ENCODE results near the gene PCBP2.

The PCBP2 gene

DNA sequence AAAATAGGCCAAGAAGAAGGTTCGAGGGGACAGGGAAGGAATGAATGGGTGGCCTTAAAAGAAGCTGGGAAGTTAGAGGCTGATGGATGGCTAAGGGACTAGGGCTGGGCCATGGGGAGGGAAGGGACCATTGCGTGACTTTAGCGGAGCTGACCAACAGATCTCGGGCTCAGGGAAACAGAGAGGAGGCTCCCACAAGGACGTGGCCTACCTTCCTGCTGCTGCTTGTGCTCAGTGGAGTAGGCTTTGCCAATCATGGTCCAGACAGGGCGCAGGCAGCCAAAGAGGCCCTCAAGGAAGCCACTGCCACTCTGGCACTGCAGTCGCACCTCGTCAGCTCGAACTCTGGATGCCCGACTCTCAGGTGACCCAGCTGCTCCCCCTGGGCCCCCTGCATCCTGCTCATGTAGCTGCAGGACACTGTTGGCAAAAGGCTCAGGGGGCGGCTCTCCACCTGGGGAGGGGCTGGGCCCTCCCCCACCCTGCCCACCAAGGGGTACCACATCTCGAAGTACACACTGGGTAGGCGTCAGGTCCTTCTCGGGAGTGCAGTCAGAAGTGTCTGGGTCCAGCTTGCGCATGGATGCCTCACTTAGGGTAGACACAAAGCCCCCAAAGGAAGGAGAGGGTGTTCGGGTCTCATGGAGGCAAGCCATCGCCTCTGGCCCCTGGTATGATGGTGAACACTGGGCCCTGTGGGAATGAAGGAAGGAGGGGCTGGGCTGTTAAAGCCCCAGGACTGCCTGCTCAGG, 35.0 kb downstream of the PCBP2 start:
- Histone ChIP-seq H3K27ac (ENCODE audit: low read length) (no peak overlapping the region), H3K4me1 (ENCODE audit: control insufficient read depth, low read depth, low read length) (no peaks in the 10 kb centered on the region)

DNA sequence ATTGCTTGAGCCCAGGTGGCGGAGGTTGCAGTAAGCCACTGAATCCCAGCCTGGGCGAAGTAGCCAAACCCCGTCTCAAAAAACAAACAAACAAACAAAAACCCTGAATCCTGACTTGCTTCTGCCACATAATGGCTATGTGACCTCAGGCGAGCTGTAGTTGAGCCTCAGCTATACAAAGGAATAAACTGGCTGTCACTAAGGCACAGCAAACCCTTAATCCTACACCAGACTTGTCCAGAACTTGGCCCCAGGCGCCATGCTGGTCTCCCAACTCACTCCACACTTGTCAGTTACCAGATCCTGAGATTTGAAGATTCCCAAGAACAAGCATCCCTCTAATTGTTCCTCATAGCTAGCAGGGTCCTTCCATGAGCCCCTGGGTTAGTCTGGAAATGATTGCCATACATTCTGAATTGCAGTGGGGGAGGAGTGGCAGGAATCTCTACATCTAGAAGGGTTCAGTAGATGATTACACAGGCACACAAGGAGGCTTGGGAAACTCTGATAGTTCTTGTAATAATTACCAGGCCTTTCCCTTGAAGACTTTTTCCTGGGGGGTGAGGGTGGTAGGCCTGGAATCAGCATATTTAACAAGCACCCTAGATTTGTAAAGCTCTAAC, 37.5 kb downstream of the PCBP2 start:
- Histone ChIP-seq H3K36me3 (ENCODE audit: control insufficient read depth, low read depth, low read length) (peaks cover 16% of the 10 kb centered on the region), H3K4me1 (ENCODE audit: control insufficient read depth, low read depth, low read length) (peaks cover 13% of the 10 kb centered on the region), H3K9ac (ENCODE audit: low read length) (no peak overlapping the region), H3K4me3 (ENCODE audit: low read length) (no peak overlapping the region), H3K9me3 (ENCODE audit: control insufficient read depth, low read depth, low read length) (no peaks in the 10 kb centered on the region), H3K27me3 (ENCODE audit: control insufficient read depth, insufficient read depth, low read length) (no peaks in the 10 kb centered on the region), H3K27ac (ENCODE audit: low read length) (no peak overlapping the region)

More for the DNA sequence above, 35.0 kb downstream of the PCBP2 start:
- H3K27me3 ChIP-seq (ENCODE audit: control insufficient read depth, insufficient read depth, low read length) = no peaks in the 10 kb centered on the region
- H3K4me3 ChIP-seq (ENCODE audit: low read length) = no peak overlapping the region
- H3K9ac ChIP-seq (ENCODE audit: low read length) = no peak overlapping the region
- no peaks in the 10 kb centered on the region for H3K9me3 ChIP-seq (ENCODE audit: control insufficient read depth, low read depth, low read length)
- peaks cover 28% of the 10 kb centered on the region for H3K36me3 ChIP-seq (ENCODE audit: control insufficient read depth, low read depth, low read length)

DNA sequence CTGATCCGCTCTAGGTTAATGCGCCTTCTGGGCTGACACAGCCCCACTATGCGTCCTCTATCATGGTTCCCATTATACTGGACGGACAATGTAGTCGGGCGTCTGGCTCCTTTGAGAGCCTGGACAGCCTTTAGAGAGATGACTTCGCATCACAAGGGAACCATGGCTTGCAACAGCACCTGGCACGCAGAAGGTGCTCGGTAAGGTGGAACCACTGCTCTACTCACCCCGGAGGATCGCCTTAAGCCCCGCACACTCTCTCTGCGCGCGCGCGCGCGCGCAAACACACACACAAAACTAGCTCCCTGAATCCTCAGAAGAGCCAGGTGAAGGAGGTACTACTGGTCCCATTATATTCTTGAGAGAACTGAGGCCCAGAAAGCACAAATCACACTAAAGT, 40.3 kb downstream of the PCBP2 start:
- Histone ChIP-seq H3K36me3 (ENCODE audit: control insufficient read depth, low read depth, low read length) (no peaks in the 10 kb centered on the region), H3K27me3 (ENCODE audit: control insufficient read depth, insufficient read depth, low read length) (no peaks in the 10 kb centered on the region), H3K9ac (ENCODE audit: low read length) (peak overlapping the region; percentile 59), H3K4me3 (ENCODE audit: low read length) (peak overlapping the region; percentile 55), H3K9me3 (ENCODE audit: control insufficient read depth, low read depth, low read length) (no peaks in the 10 kb centered on the region), H3K4me1 (ENCODE audit: control insufficient read depth, low read depth, low read length) (peaks cover 27% of the 10 kb centered on the region), H3K27ac (ENCODE audit: low read length) (peak overlapping the region; percentile 11)

DNA sequence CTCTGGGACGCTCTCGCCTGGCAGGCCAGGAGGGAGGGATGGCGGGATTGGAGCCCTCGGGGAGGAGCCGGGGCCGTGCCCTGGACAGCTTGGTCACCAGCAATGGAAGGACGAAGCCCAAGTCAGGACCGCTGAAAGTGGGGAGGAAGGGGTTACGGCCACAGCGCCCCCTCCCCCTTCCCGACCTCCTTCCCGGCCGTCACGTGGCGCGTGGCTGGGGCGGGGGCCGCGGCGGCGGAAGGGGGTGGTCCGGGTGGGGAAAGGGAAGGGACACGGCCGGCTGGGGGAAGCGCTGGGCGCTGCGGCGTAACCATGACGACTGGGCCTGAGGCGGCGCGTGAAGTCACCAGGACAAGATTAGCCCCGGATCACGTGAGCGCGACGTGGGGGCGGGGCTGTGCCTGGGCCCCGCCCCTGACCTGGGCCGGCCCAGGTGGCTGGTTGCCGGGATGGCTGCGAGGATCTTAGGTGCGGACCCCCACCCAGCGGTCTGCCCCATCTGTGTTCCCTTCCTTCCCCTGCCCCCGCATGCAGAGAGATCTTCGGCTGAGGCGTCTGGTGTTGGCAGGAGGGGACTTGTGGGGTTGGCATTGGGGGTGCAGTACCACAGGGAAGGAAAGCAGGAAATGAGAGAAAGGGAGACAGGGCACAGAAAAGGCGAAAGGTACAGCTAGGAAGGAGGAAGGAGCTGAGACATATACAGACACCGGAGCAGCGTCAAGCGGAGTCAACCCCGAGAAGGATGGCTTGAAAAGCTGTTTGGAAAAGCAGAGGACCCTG, 41.1 kb downstream of the PCBP2 start:
- Histone ChIP-seq H3K9me3 (ENCODE audit: control insufficient read depth, low read depth, low read length) (no peaks in the 10 kb centered on the region), H3K27me3 (ENCODE audit: control insufficient read depth, insufficient read depth, low read length) (no peaks in the 10 kb centered on the region), H3K4me3 (ENCODE audit: low read length) (peak overlapping the region; percentile 55), H3K27ac (ENCODE audit: low read length) (peak overlapping the region; percentile 11), H3K9ac (ENCODE audit: low read length) (peak overlapping the region; percentile 59), H3K36me3 (ENCODE audit: control insufficient read depth, low read depth, low read length) (no peaks in the 10 kb centered on the region), H3K4me1 (ENCODE audit: control insufficient read depth, low read depth, low read length) (peaks cover 36% of the 10 kb centered on the region)

DNA sequence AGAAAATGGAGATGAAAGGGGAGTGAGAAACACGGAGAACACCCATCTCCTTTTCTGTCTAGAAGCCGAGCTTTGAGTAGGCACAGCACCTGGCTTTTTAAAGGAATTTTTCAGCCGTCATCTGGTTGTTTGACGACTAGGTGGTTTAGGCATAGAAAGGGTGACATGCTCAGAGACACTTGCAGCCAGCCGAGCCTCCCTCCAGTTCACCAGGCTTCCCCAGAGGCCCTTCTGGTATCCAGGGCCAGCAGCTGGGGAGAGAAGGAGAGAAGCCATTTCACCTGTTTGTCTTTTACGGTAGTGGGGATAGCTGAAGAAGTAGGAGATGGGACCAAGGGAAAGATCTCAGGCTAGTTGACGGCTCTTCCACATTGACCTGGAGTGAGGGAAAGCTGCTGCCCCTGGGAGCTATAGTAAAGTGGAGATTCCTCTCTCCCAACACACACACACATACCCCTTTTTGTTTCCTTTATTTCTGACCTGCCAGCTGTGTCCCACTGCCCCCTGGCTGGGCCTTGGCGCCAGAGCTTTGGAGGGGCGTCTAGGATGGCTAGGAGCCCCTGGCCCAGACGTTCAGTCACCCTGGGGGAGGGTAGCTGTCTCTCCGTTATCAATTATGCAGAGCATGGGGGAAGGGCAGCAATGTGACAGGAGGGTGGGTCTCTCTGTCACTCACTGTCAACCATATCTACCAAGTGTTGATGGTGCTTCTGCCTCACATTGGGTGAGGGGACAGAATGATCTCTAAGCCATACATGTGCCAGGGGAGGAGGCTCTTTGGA, 41.9 kb downstream of the PCBP2 start:
- no peaks in the 10 kb centered on the region for H3K27me3 ChIP-seq (ENCODE audit: control insufficient read depth, insufficient read depth, low read length)
- H3K9ac ChIP-seq (ENCODE audit: low read length) = peak overlapping the region; percentile 20
- no peaks in the 10 kb centered on the region for H3K9me3 ChIP-seq (ENCODE audit: control insufficient read depth, low read depth, low read length)
- H3K4me1 ChIP-seq (ENCODE audit: control insufficient read depth, low read depth, low read length) = peaks cover 41% of the 10 kb centered on the region
- H3K36me3 ChIP-seq (ENCODE audit: control insufficient read depth, low read depth, low read length) = no peaks in the 10 kb centered on the region
- peak overlapping the region; percentile 55 for H3K4me3 ChIP-seq (ENCODE audit: low read length)
- H3K27ac ChIP-seq (ENCODE audit: low read length) = no peak overlapping the region

DNA sequence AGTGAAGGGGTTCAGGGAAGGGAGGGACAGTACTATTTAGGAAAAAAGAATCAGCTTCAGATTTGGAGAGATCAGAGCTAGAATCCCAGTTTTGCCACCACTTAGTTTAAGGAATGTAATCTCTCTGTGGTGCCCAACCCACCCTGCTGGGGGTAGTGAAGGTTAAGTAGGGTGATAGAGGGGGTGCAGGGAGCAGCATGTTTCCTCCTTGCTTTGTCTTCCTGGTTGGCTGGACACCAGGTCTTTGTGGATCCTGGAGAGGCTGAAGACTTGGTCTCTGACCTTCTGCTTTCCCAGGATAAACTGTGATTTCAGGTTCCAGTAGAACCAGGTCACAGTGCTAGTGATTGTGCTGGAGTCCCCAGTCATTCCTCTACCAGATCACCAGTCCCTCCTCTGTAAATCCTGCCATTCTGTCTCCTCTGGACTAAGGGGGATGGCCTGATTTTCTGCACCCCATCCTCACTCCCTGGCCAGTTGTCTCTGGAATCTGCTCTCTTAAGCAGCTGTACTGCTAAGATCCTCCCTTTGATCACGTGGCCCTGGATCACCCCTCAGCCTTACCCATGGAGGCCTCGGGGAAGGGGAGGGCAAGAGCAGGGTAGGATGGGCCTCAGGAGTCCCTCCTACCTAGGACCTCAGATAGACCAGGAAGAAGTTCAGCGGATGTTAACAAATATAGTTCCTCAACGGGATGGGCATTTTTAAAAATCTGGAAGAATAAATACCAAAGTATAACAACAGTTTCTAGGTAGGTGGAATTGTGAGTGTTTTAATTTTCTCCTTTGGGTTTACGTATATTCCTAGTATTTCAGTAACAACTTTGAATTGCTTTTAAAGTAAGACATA, 44.2 kb downstream of the PCBP2 start:
- no peak overlapping the region for H3K9ac ChIP-seq (ENCODE audit: low read length)
- peaks cover 48% of the 10 kb centered on the region for H3K4me1 ChIP-seq (ENCODE audit: control insufficient read depth, low read depth, low read length)
- H3K27me3 ChIP-seq (ENCODE audit: control insufficient read depth, insufficient read depth, low read length) = no peaks in the 10 kb centered on the region
- peak overlapping the region; percentile 30 for H3K4me3 ChIP-seq (ENCODE audit: low read length)
- no peak overlapping the region for H3K27ac ChIP-seq (ENCODE audit: low read length)
- no peaks in the 10 kb centered on the region for H3K36me3 ChIP-seq (ENCODE audit: control insufficient read depth, low read depth, low read length)
- no peaks in the 10 kb centered on the region for H3K9me3 ChIP-seq (ENCODE audit: control insufficient read depth, low read depth, low read length)

DNA sequence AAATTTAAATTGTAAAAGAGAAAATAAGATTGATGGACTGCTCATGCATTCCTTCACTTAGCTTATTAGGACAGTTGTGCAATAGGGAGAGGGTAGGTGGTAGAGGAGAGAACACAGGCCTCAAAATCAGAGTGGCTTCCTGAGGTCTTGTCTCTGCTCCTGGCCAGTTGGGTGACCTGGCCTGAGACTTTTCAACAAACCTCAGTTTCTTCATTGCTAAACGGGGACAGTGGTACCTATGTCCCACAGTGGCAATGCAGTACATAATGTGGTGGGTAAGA, 44.8 kb downstream of the PCBP2 start:
- H3K4me1 ChIP-seq (ENCODE audit: control insufficient read depth, low read depth, low read length) = peaks cover 50% of the 10 kb centered on the region
- no peak overlapping the region for H3K4me3 ChIP-seq (ENCODE audit: low read length)
- H3K9me3 ChIP-seq (ENCODE audit: control insufficient read depth, low read depth, low read length) = no peaks in the 10 kb centered on the region
- no peaks in the 10 kb centered on the region for H3K36me3 ChIP-seq (ENCODE audit: control insufficient read depth, low read depth, low read length)
- no peaks in the 10 kb centered on the region for H3K27me3 ChIP-seq (ENCODE audit: control insufficient read depth, insufficient read depth, low read length)
- H3K9ac ChIP-seq (ENCODE audit: low read length) = no peak overlapping the region
- no peak overlapping the region for H3K27ac ChIP-seq (ENCODE audit: low read length)

DNA sequence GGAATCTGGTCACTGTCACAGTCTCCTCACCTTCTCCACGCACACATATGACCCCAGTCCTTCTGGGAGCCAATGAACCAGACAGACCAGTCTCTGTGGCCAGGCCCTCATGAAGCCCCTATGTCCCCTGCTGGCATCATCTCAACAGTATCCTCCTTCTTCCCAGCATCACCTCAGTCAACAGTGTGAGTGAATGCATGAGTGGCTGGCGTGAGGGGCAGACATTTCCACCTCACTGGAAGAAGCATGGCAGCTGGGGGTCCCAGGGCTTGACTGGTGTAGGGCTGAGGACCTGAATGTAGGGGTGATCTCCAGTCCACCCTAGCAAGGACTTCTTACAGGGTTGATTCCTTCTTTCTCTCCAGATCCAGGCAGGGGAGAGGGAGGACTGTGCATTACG, 45.6 kb downstream of the PCBP2 start:
- no peak overlapping the region for H3K4me3 ChIP-seq (ENCODE audit: low read length)
- no peak overlapping the region for H3K9ac ChIP-seq (ENCODE audit: low read length)
- H3K36me3 ChIP-seq (ENCODE audit: control insufficient read depth, low read depth, low read length) = no peaks in the 10 kb centered on the region
- H3K27me3 ChIP-seq (ENCODE audit: control insufficient read depth, insufficient read depth, low read length) = no peaks in the 10 kb centered on the region
- no peaks in the 10 kb centered on the region for H3K9me3 ChIP-seq (ENCODE audit: control insufficient read depth, low read depth, low read length)
- H3K4me1 ChIP-seq (ENCODE audit: control insufficient read depth, low read depth, low read length) = peaks cover 50% of the 10 kb centered on the region
- no peak overlapping the region for H3K27ac ChIP-seq (ENCODE audit: low read length)

DNA sequence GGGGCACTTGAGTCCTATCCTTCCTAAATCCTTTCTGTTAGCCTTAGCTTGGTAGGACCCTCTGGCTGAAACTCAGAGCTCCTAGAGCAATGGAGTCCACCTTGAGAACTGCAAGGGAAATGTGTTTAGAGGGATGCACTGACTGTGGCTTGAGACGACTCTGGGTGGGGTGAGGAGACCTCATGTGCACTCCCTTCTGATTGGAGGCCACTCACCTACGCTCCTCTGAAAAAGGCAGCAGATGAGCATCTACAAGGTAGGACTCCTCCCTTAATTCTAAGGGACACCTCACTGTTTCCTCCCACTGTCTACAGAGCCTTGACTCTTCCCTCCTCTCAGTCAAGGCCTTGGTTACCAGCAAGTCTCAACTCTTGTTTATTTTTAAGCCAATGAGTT, 46.3 kb downstream of the PCBP2 start:
- no peaks in the 10 kb centered on the region for H3K9me3 ChIP-seq (ENCODE audit: control insufficient read depth, low read depth, low read length)
- H3K36me3 ChIP-seq (ENCODE audit: control insufficient read depth, low read depth, low read length) = no peaks in the 10 kb centered on the region
- peaks cover 50% of the 10 kb centered on the region for H3K4me1 ChIP-seq (ENCODE audit: control insufficient read depth, low read depth, low read length)
- peak overlapping the region; percentile 85 for H3K4me3 ChIP-seq (ENCODE audit: low read length)
- no peaks in the 10 kb centered on the region for H3K27me3 ChIP-seq (ENCODE audit: control insufficient read depth, insufficient read depth, low read length)
- no peak overlapping the region for H3K27ac ChIP-seq (ENCODE audit: low read length)
- no peak overlapping the region for H3K9ac ChIP-seq (ENCODE audit: low read length)

DNA sequence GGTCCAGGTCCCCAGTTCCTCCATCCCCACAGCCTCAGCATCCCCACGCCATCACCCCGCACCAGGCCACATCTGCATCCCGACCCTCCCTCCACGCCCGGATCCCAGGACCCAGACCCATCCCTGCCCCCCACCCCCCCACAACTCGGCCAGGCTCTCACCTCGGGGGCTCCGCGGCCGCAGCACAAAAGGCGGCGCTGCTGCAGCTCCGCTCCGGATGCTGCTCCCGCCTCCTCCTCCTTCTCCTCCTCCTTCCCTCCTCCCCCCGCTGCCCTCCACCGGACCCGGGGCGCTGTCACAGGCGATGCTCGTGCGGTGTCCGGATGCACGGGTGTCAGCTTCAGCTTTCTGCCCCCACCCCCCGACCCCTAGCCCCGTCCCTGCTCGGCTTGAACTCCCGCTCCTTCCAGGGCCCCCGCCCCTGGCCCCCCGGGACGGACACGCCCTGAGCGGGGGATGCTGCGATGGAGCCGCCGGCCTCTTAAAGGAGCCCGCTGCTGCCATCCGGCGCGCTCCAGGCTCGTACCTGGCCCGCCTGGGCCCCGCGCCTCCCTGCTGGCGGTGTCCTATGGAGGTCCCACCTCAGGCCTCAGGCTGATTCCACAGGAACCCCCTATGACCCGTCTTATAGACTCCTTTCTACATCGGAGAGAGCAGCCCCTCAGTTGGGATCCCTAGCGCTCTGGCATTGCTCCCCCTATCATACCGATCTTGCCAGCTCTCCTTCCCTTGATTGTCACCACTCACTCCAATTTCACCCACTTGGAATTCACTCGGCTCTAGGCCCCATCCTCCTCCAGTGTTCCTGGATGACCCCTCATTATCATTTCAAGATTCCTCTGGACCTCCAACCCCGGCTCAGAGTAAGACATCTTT, 47.6 kb downstream of the PCBP2 start, which contains the start of gene MAP3K12:
Gene MAP3K12 (minus strand): TSS at position 193 of the 876 bp plus-strand sequence. CDS start 12,067 bp downstream, outside the sequence.
- peak within 1 kb of the TSS; percentile 85 for H3K4me3 ChIP-seq (ENCODE audit: low read length)
- H3K4me1 ChIP-seq (ENCODE audit: control insufficient read depth, low read depth, low read length) = peaks cover 40% of the 10 kb centered on the region
- peak within 1 kb of the TSS; percentile 86 for H3K9ac ChIP-seq (ENCODE audit: low read length)
- H3K36me3 ChIP-seq (ENCODE audit: control insufficient read depth, low read depth, low read length) = peaks cover 3% of the 10 kb centered on the region
- H3K27ac ChIP-seq (ENCODE audit: low read length) = peak within 1 kb of the TSS; percentile 86
- H3K9me3 ChIP-seq (ENCODE audit: control insufficient read depth, low read depth, low read length) = no peaks in the 10 kb centered on the region
- H3K27me3 ChIP-seq (ENCODE audit: control insufficient read depth, insufficient read depth, low read length) = no peaks in the 10 kb centered on the region

All from iPS-18a (cell line).